K562 (cell line): ENCODE measurements around the gene PDHB. TPM values are rescaled to one million over a fixed set of nuclear protein-coding genes. Genes with fewer than 3 reads are reported as not detected.
A peak's percentile ranks its signal among the peaks of the same experiment; 100 is the strongest.

Experiments used
- ATAC-seq: fragments of 200-7000 bp; cut with Tn5 transposase; 3 replicates; pipeline ENCODE4 v1.9.1; 2020; ENCODE audit warnings: moderate library complexity
- BruUV-seq: library from RNA; stranded (reverse); fragments of 400-500 nt; replicated peaks from 2 replicates; lab custom pipeline; 2021; lab: Mats Ljungman, UMichigan
- CTCF ChIA-PET: fragments of 300-600 bp; formaldehyde crosslinking; extraction: SDS; loops from one replicate; lab custom pipeline; 2021; ENCODE audit warnings: low intra/inter-chr PET ratio; lab: Yijun Ruan, JAX
- POLR2A ChIA-PET: fragments of 300-600, 350-650 bp; sonication (Branson Sonifier 250); formaldehyde crosslinking; extraction: SDS; loops from one replicate; lab custom pipeline; 2021; ENCODE audit warnings: antibody characterized with exemption, inconsistent platforms; lab: Yijun Ruan, JAX
- DNase-seq, 4 experiments: peaks; one replicate each; pipeline versions ENCODE4 v3.0.0 to v3.0.0-alpha.2; 2011 to 2018; ENCODE audit warnings: low spot score in 3 of 4, mixed read lengths in 3 of 4; ENCODE audit errors: extremely low read depth in 1 of 4
- FAIRE-seq: peaks from 2 replicates; lab custom pipeline; 2011; peaks lifted over from hg19 to GRCh38; lab: Jason Lieb, UNC
- H2AFZ ChIP-seq: 2 replicates; pipeline ENCODE4 v1.6.0; 2011; ENCODE audit warnings: low read depth, low read length, control low read depth, inconsistent platforms
- H3K27ac ChIP-seq: fragments of 200-600 bp; 3 replicates; pipeline ENCODE4 v1.8.0; 2011; ENCODE audit warnings: low read depth, mild to moderate bottlenecking, control low read depth, inconsistent platforms, low read length, moderate library complexity, mixed read lengths; ENCODE audit errors: extremely low read depth
- H3K27me3 ChIP-seq, 2 experiments: fragments of 300-600 bp in 1 of 2; 2 replicates in 1 of 2; 3 replicates in 1 of 2; pipeline versions ENCODE4 v1.6.0 to v1.8.0; 2011; ENCODE audit warnings: inconsistent platforms in 2 of 2, low read length in 2 of 2, mild to moderate bottlenecking in 1 of 2, mixed read lengths in 1 of 2, moderate library complexity in 1 of 2; ENCODE audit not compliant: control insufficient read depth in 2 of 2, insufficient read depth in 2 of 2
- H3K36me3 ChIP-seq: fragments of 300-600 bp; 3 replicates; pipeline ENCODE4 v1.8.0; 2011; ENCODE audit warnings: mild to moderate bottlenecking, low read length, inconsistent platforms; ENCODE audit not compliant: control insufficient read depth, insufficient read depth
- H3K4me1 ChIP-seq, 2 experiments: fragments of 200-600 bp in 1 of 2; replicated peaks in 1 of 2; 2 replicates in 1 of 2; 3 replicates in 1 of 2; pipeline versions ENCODE4 v1.5.1 to v1.8.0; 2011; ENCODE audit warnings: inconsistent platforms in 2 of 2, low read length in 2 of 2, mild to moderate bottlenecking in 1 of 2, mixed read lengths in 1 of 2, moderate library complexity in 1 of 2; ENCODE audit not compliant: control insufficient read depth in 2 of 2, insufficient read depth in 2 of 2
- H3K4me2 ChIP-seq: 2 replicates; pipeline ENCODE4 v1.6.1; 2011; ENCODE audit warnings: low read length, control low read depth, inconsistent platforms, mixed read lengths; ENCODE audit not compliant: insufficient read depth
- H3K4me3 ChIP-seq: fragments of 200-600 bp; sonication (generic), shearing (Covaris generic); 2 replicates; pipeline ENCODE4 v1.5.1; 2016; ENCODE audit warnings: control low read depth, inconsistent platforms
- H3K79me2 ChIP-seq: fragments of 200-600 bp; 3 replicates; pipeline ENCODE4 v1.8.0; 2011; ENCODE audit warnings: low read length, inconsistent platforms; ENCODE audit not compliant: control insufficient read depth, insufficient read depth
- H3K9ac ChIP-seq, 2 experiments: 2 replicates each; pipeline versions ENCODE4 v1.6.0 to v1.6.1; 2011; ENCODE audit warnings: low read depth in 2 of 2, low read length in 2 of 2, control low read depth in 1 of 2, inconsistent platforms in 1 of 2, mild to moderate bottlenecking in 1 of 2, mixed read lengths in 1 of 2; ENCODE audit not compliant: insufficient read depth in 1 of 2
- H3K9me1 ChIP-seq: one replicate; pipeline ENCODE4 v1.6.0; 2011; ENCODE audit warnings: inconsistent platforms, mild to moderate bottlenecking, low read length, moderate library complexity; ENCODE audit not compliant: control insufficient read depth, insufficient read depth
- H3K9me3 ChIP-seq: replicated peaks from 2 replicates; pipeline ENCODE4 v1.5.1; 2011; ENCODE audit warnings: low read depth, low read length, inconsistent platforms; ENCODE audit not compliant: control insufficient read depth, insufficient read depth
- H4K20me1 ChIP-seq: replicated peaks from 2 replicates; pipeline ENCODE4 v1.6.1; 2011; ENCODE audit warnings: low read length, inconsistent platforms, mixed read lengths; ENCODE audit not compliant: control insufficient read depth, insufficient read depth
- CHAMP1 ChIP-seq: fragments of 450-650 bp; IDR thresholded peaks from 2 replicates; pipeline ENCODE4 v1.6.1; 2016; ENCODE audit warnings: mild to moderate bottlenecking
- FOSL1 ChIP-seq: fragments of 200-800 bp; sonication (Bioruptor generic); conservative IDR thresholded peaks from 2 replicates; pipeline ENCODE4 v1.6.1; 2016; ENCODE audit warnings: missing genetic modification characterization, missing compliant biosample characterization
- ZNF561 ChIP-seq: fragments of 450-650 bp; formaldehyde crosslinking; conservative IDR thresholded peaks from 2 replicates; pipeline ENCODE4 v1.4.0; 2020; ENCODE audit warnings: mild to moderate bottlenecking, moderate library complexity
- WGBS: fragments of 100-300 bp; shearing (Covaris generic); methylation state at CpG from one replicate; pipeline ENCODE4 v1.1.6; 2016; ENCODE audit warnings: low coverage, mixed read lengths; ENCODE audit not compliant: insufficient coverage; ENCODE audit errors: missing lambda C conversion rate; 5-methylcytosine and 5-hydroxymethylcytosine counted together
- in situ Hi-C: fragments of 300-500 bp; cut with MboI; formaldehyde crosslinking; loops from 4 replicates; pipeline ENCODE4 v1.15.0; 2018; ENCODE audit warnings: inconsistent platforms, mixed read lengths
- intact Hi-C: fragments of 100-400 bp; cut with micrococcal nuclease; formaldehyde crosslinking; loops from 2 replicates; pipeline ENCODE4 v1.14.2; 2022
- polyA plus RNA-seq, 8 experiments: library from polyadenylated mRNA; depleted of rRNA in 4 of 8; stranded (reverse) in 5 of 8; unstranded in 3 of 8; fragments of >200 nt; fragmentation: Nextera tagmentation in 2 of 8; fragmentation: Illumina TruSeq in 1 of 8; extraction: Ambion mirVana in 2 of 8; extraction: Trizol in 1 of 8; gene quantifications; 2 replicates each; pipeline versions ENCODE4 v1.2.1 to v1.2.3, GENCODE V29; 2011 to 2014; ENCODE audit warnings: inconsistent platforms in 1 of 8, missing spikeins in 1 of 8
- total RNA-seq, 7 experiments: library from RNA; depleted of rRNA in 6 of 7; stranded (reverse); fragments of >200 nt in 6 of 7; fragmentation: Illumina TruSeq in 2 of 7; extraction: Trizol in 2 of 7; gene quantifications; 2 replicates each; pipeline versions ENCODE4 v1.2.1 to v1.2.3, GENCODE V29; 2011 to 2021; ENCODE audit warnings: low replicate concordance in 1 of 7
- TF ChIP-seq, protein P1 (sequence below), 2 experiments: fragments of 450-650 bp in 1 of 2; sonication (generic) in 1 of 2; formaldehyde crosslinking in 1 of 2; IDR thresholded peaks in 1 of 2; conservative IDR thresholded peaks in 1 of 2; 2 replicates each; pipeline versions ENCODE4 v1.6.1 to v1.8.1; 2016 to 2023; ENCODE audit warnings: mild to moderate bottlenecking in 2 of 2, moderate library complexity in 2 of 2, inconsistent platforms in 1 of 2, missing genetic modification reagents in 1 of 2

PDHB gene
- total and polyA plus RNA-seq, 9 of the 15 experiments (the other 6 are each of a cell fraction or from before 2014, with no cell fraction given): 51.2 to 178 (median 85.2) TPM

GRCh38 chr3:58404396-58404795 is 29.2 kb downstream of the PDHB start:
- Histone ChIP-seq H3K4me1 (no peaks in the 10 kb centered on the region; a peak in 1 of 5 replicates), H3K9me3 (no peaks in the 10 kb centered on the region), H3K9me1 (no peaks in the 10 kb centered on the region), H3K79me2 (no peaks in the 10 kb centered on the region), H3K36me3 (peaks cover 6% of the 10 kb centered on the region; the same call in 1 of the 3 replicates), H4K20me1 (no peaks in the 10 kb centered on the region), H3K9ac (no peak overlapping the region), H3K4me2 (no peak overlapping the region), H3K27ac (no peak overlapping the region), H2AFZ (no peak overlapping the region), H3K27me3 (no peaks in the 10 kb centered on the region), H3K4me3 (no peak overlapping the region)
- WGBS: 46% methylated on average over 4 of the region's 4 CpGs
- CTCF ChIA-PET: no interaction called here
- intact Hi-C loops (no loop called here), in situ Hi-C loops (no loop called here)
- POLR2A ChIA-PET: no interaction called here
- FAIRE-seq (no peak), DNase-seq (peak in 1 of 4 experiments; percentile 6), ATAC-seq (no peak)
- BruUV-seq: no TSS peak
- TF ChIP-seq CHAMP1 (no peak), ZNF561 (CRISPR knock-in tag) (no peak), FOSL1 (tag) (peak; percentile 23; the same call in 1 of the 2 replicates)
- TF ChIP-seq, protein P1, sequence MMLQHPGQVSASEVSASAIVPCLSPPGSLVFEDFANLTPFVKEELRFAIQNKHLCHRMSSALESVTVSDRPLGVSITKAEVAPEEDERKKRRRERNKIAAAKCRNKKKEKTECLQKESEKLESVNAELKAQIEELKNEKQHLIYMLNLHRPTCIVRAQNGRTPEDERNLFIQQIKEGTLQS (IDR thresholded peaks at IDR 0.05): peak; percentile 46
- TF ChIP-seq, protein P1 (CRISPR knock-in tag; conservative IDR thresholded peaks at IDR 0.05): no peak
